GM19193 (cell line): ENCODE measurements around the gene MAGI1.

Experiments
- POLR2A ChIP-seq: IDR thresholded peaks from 4 replicates; pipeline ENCODE4 v1.6.1; 2011; ENCODE audit not compliant: insufficient read depth, insufficient read length; ENCODE audit errors: extremely low read depth

Gene MAGI1

GRCh38 chr3:65338571-65338970 is 700.1 kb downstream of the MAGI1 start:
- TF ChIP-seq POLR2A = no peak

GRCh38 chr3:65335587-65335986 is 703.1 kb downstream of the MAGI1 start:
- TF ChIP-seq POLR2A = no peak

GRCh38 chr3:65334045-65334665 is 704.6 kb downstream of the MAGI1 start:
- TF ChIP-seq POLR2A = no peak

GRCh38 chr3:65331730-65332129 is 707.0 kb downstream of the MAGI1 start:
- TF ChIP-seq POLR2A = no peak

- TF ChIP-seq POLR2A = no peak
Observed at GRCh38 chr3:65330072-65330471, 708.6 kb downstream of the MAGI1 start.

DNA sequence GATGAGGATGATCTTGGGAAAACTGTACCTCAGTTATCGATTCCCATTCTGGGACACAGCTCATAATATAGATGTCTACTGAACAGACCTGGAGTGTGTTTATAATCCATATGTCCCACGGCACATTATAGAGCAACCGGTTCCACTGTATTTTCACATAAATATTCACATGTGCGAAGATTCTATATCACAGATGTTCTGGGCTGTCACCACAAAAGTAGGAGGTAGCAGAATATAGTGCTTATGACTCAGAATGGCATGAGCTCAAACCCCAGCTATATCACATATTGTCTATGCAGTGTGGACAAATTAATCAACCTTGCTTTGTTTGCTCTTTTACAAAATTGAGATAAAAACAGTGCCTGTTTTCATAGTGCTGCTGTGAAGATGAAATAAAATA is 710.6 kb downstream of the MAGI1 start:
- no peak for TF ChIP-seq POLR2A

GRCh38 chr3:65326574-65326973 is 712.1 kb downstream of the MAGI1 start:
- TF ChIP-seq POLR2A = no peak

- no peak for TF ChIP-seq POLR2A
Observed at GRCh38 chr3:65322910-65323309, 715.8 kb downstream of the MAGI1 start.

- no peak for TF ChIP-seq POLR2A
Observed at GRCh38 chr3:65318231-65318630, 720.5 kb downstream of the MAGI1 start.

- TF ChIP-seq POLR2A = no peak
Observed at GRCh38 chr3:65314916-65315315, 723.8 kb downstream of the MAGI1 start.

DNA sequence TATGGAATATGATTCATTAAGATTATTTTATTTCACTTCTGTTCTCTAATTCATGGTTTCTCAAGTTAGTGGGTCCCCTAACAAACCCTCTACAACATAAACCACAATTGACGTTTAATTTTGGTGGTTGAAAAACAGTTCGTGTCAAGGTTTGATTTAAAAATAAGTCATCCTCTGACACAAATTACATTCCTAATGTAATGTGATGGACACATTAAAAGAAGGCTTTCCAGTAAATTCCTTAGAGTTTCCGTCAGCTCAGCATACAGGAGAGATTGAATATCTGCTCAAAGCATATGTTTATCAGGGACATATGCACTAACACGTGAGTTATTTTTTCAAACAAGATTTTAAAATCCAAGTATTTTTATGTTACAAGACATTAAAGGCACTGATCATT is 724.4 kb downstream of the MAGI1 start:
- TF ChIP-seq POLR2A = no peak

- no peak for TF ChIP-seq POLR2A
Observed at GRCh38 chr3:65313666-65314065, 725.1 kb downstream of the MAGI1 start.

GRCh38 chr3:65305836-65306235 is 732.9 kb downstream of the MAGI1 start:
- no peak for TF ChIP-seq POLR2A
